Measurements from ENCODE around the gene NDUFAF8.
A peak's percentile ranks its signal among the peaks of the same experiment; 100 is the strongest.

The NDUFAF8 gene

DNA sequence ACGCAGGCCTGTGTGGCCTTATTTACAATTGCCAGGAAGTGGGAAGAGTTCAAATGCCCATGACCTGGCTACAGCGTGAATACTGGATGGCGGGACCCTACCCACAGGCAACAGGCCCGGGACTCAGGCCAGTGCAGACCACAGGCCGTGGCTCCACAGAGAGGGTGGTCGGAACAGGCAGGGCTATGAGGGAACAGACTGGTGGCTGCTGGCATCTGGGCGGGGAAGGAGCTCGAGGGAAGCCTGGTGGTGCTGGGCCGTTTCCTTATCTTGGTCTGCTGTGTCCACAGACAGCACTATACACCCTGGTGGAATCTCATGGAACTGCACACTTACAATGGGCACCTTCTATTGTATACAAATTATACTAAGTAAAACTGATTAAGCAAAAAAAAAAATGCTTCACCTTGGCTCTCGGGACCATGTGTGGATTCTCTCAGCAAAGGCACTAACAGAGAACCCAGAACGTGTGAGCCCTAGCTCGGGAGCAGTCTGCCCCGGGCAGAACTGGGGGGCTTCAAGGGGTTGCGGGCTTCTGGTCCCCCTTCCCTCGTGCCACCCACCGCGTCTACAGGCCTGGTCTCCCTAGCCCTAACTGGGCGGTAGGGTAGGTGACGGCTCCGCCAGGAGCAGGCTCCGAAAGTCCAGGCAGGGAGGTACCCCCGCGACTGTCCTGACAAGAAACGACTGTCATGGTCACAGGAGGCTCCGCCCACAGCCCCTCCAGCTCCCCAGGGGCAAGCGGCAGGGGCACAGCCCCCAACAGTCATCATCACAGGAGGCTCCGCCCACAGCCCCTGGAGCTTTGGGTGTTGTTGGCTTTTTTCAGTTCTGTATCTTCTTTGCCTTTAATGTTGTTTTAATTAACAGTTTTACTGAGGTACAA is 38.2 kb upstream of the NDUFAF8 start:
- no peak for DNase-seq (ENCODE audit: low read depth)

- DNase-seq (ENCODE audit: low read depth), result no peak
Observed at GRCh38 chr17:81202318-81202717, 36.8 kb upstream of the NDUFAF8 start.

DNA sequence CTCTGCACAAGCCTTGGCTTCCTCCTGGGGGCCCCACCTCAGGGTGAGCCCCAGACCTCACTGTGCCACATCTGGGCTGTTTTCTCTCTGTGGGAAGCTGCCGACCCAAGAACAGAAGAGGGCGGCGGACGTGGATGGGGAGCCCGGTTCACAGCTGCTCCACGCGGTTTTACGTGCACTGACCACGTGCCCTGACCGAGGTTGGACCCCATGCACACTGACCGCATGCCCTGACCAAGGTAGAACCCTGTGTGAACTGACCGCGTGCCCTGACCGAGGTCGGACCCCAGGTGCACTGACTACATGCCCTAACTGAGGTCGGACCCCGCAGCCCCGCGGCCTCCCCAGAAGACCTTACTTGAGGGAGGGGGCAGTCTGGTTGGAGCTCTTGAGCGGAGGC is 36.0 kb upstream of the NDUFAF8 start:
- DNase-seq (ENCODE audit: low read depth), result no peak

- DNase-seq (ENCODE audit: low read depth), result no peak
Observed at GRCh38 chr17:81204578-81204977, 34.5 kb upstream of the NDUFAF8 start.

GRCh38 chr17:81206166-81206565 is 33.0 kb upstream of the NDUFAF8 start:
- DNase-seq (ENCODE audit: low read depth), result no peak

DNA sequence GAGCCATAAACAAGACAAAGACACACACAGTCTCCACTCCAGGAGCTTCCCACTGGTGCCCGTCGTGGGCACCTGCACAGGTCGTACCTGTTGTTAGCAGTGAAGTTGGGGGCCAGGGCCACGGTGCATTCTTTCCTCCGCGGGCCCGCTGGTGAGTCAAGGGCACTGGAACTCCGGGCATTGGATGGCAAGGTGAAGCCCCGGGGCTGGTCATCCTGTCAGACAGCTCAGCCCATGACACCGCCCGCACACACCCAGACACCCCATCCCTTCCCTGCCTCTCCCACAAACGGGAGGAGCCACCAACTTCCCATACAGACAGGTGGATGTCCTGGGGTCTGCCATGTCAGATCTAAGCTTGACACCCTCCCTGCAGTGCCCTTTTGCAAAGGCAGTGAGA is 32.5 kb upstream of the NDUFAF8 start:
- DNase-seq (ENCODE audit: low read depth), result no peak

DNA sequence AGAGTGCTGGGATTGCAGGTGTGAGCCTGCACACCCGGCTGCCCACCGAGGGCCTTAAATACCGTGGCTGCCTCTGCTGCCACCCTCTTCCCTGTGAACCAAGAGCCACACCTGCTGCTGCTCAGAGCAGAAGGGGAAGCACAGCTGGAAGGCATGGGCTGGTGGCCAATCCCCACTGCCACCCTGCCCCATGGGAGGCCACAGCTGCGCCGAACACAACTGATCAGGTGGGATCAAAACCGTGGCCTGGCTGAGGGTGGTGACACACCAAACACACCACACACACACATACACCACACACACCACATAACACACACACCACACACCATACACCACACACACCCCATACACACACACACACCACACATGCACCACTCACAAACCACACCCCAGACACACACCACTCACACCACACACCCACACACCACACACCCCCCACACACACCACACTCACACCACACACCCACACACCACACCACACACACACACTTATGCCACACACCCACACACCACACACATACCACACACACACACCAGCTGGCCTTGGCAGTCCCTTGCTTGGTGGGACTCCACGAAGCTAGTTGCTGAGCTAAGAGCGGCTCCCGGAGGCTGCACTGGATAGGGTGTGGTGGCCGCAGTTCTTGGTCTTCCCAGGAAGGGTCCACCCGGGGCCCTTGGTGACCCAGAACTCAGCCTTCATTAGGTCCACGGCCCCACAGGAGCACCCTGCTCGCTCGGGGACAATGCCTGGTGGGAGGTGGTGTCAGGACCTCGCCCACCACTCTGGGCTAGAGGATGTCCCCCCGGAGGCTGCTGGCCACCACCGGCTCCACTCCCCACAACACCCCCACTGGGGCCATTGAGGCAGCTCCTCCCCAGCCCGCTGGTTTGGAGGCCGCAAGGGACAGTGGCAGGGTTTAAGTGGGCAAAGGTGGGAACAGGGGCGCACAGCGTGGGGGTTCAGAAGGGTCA is 31.2 kb upstream of the NDUFAF8 start:
- DNase-seq (ENCODE audit: low read depth), result no peak

GRCh38 chr17:81208651-81209050 is 30.5 kb upstream of the NDUFAF8 start:
- DNase-seq (ENCODE audit: low read depth), result no peak

GRCh38 chr17:81209141-81209540 is 30.0 kb upstream of the NDUFAF8 start:
- DNase-seq (ENCODE audit: low read depth), result no peak

- no peak for DNase-seq (ENCODE audit: low read depth)
Observed at GRCh38 chr17:81210466-81210865, 28.7 kb upstream of the NDUFAF8 start.

DNA sequence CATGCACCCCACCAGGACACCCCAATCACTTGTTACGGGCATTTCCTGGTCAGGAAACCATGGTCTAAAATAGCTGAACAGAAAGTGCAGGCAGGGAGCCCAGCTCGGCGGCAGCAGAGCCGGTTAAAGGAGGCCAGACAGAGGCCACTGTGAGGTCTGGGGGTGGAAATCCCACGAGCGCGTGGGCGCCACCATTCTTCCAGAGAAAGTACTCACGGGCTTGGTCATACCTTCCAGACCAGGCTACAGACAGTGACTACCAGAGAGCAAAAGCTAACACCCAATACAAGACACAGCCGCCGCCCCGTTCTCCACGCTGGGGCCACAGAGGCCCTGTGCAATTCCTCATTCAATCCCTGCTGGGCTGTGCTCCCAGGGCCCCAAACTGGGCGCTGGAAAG is 28.2 kb upstream of the NDUFAF8 start:
- DNase-seq (ENCODE audit: low read depth), result no peak

- no peak for DNase-seq (ENCODE audit: low read depth)
Observed at GRCh38 chr17:81212365-81212764, 26.8 kb upstream of the NDUFAF8 start.

DNA sequence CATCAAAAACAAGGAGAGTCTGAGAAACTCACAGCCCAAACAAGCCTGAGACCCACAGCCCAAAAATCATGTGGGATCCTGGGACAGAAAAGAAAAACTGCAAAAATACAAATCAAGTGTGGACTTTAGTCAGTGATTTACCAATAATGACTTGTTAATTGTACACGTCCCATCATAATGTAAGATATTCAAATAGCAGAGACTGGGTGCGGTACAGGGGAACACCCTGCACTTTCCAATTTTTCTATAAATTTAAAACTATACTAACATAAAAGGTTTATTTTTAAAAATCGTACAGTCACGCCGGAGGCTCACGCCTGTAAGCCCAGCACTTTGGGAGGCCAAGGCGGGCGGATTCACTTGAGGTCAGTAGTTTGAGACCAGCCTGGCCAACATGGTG is 25.1 kb upstream of the NDUFAF8 start:
- no peak for DNase-seq (ENCODE audit: low read depth)

DNA sequence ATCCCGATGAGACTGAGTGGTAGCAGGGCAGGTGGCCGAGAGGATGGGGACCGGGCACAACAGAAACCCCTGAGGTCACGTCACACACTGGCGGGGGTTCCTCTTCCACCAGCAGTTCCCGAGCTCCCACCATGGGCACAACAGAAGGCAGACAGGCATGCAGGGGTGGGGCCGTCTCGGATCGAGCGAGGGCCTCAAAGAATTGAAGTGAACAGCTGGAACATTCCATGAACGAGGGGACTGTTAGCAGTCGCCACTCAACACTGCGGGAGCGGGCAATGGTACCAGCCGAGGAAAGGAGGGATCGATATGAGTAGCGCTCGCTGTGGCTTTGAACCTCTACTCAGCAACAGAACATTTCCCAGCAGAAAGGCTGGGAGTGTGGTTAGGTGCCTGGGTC is 21.6 kb upstream of the NDUFAF8 start:
- no peak for DNase-seq (ENCODE audit: low read depth)

GRCh38 chr17:81218459-81218858 is 20.7 kb upstream of the NDUFAF8 start:
- DNase-seq (ENCODE audit: low read depth), result no peak

- no peak for DNase-seq (ENCODE audit: low read depth)
Observed at GRCh38 chr17:81218991-81219390, 20.1 kb upstream of the NDUFAF8 start.

- DNase-seq (ENCODE audit: low read depth), result no peak
Observed at GRCh38 chr17:81219476-81220180, 19.5 kb upstream of the NDUFAF8 start.

GRCh38 chr17:81221371-81221841 is 17.7 kb upstream of the NDUFAF8 start:
- DNase-seq (ENCODE audit: low read depth), result no peak

- DNase-seq (ENCODE audit: low read depth), result no peak
Observed at GRCh38 chr17:81221842-81222619, 17.1 kb upstream of the NDUFAF8 start.

- DNase-seq (ENCODE audit: low read depth), result no peak
Observed at GRCh38 chr17:81222620-81222905, 16.6 kb upstream of the NDUFAF8 start.

GRCh38 chr17:81222906-81223761 is 16.0 kb upstream of the NDUFAF8 start, which contains the start of gene CEP131:
Gene CEP131, minus strand, starts transcription at chr17:81222965. Its CDS starts 2,909 bp downstream, at chr17:81220056.
- peak; percentile 100 for DNase-seq (ENCODE audit: low read depth)

All from activated T-helper 9 cell treated with anti-CD3 and anti-CD28 coated beads, Interleukin-2, amount 50 U/mL, for 16 hours (primary cell).